Amygdala (tissue), 56 donors: Measurements from ENCODE around the gene SH2D6.
A peak's percentile ranks its signal among the peaks of the same experiment; 100 is the strongest.
"Not testable (repeated sequence)": the region's sequence is repeated elsewhere in the genome, so short reads cannot be mapped to it uniquely, and the experiment has no call there.

ENCODE experiments used
- DNase-seq, 56 donors: peaks; one replicate each; lab custom pipeline; 2025; lab: John Stamatoyannopoulos, UW

Gene SH2D6

DNA sequence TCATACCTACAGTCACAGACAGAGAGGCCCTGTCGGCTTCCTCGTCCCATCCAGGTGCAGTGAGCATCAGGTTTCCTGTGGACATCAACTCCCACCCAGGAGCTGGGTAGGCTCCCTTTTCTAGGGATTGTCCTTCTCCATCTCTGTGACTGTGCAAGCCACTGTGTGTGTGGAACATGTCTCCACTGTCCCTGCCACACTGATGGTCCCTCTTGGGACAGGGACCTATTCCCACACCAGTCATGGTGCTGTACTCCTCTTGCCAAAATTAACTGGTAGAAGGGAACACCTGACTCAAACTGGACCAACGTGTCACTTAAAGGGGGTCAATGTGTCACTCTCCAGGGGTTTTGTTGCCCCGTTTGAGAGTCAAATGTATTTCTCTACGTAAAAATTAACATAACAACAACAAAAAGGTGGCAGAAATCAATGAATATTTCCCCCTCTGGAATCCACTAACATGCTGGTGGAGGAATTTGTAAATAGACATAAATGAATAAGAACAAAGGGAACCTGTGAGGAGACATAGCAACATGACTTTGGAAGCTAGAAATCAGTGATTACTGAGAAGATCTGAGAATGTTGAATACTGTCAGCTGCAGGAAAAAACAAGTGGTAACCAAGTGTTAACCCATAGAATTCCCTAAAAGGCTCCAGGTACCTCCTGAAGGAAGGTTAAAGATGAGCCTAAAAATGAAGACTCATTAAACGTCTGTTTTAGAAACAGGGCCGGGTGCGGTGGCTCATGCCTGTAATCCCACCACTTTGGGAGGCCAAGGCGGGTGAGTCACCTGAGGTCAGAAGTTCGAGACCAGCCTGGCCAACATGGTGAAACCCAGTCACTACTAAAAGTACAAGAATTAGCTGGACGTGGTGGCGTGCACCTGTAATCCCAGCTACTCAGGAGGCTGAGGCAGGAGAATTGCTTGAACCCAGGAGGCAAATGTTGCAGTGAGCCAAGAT is 40.4 kb downstream of the SH2D6 start:
- no peak for DNase-seq

DNA sequence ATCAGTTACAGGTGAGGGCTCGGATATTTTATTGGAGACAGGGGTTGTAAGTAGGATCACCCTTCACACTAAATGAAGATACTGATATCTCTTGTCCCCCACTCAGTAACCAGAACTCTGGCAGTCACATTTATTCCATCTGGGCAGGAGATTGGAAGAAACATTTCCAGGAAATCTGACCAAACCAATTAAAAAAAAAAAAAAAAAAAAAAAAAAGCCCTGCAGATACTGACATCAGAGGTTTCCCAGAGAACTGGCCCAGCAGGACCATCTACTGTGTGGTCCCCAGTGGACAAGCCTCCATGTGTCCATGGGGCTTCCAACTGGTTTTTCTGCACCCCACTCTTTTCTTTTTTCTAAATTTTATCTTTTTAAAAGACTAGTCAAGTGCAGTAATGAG is 41.3 kb downstream of the SH2D6 start:
- no peak for DNase-seq

DNA sequence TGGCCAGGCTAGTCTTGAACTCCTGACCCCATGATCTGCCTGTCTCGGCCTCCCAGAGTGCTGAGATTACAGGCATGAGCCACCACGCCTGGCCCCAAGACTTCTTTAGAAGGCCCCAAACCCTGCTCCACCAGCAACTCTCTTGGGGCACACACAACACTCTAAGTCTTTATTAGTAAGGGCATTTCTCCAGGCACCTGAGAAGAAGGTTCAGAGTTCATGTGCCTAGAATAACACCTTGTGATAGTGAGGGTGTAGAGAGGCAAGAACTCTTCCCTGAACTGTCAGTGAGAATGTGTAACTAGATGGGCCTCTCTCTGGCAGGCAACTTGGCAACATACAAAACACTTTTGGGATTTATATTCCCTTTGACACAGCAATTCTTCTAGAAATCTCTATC is 43.8 kb downstream of the SH2D6 start:
- DNase-seq, result no peak

DNA sequence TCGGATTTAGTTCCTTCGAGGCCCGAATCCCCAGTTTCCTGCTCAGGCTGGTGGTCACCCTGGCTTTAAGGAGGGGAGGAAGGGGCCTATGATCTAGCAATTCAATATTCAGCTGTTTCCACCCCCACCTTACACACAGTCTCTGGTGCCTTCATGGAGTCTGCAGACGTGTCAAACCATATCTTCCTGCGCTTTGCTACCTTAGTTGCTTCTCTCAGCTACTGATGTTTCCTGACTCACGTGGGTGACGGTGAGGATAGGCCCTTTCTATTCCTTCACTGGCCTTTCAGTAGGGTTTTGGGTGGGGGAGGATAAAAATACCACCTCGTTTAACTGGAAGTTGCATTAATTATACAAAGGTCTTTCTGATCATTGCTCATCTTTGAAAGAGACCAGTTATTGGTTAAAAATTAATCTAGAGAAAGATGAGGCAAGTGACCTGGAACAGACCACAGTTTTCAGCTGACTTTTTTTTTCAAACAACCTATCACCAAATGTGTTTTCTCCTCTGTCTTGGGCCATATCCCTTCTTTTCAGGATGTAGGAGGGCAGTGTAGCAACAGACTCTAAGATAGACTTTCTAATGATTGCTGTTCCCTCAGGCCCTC is 49.7 kb downstream of the SH2D6 start:
- DNase-seq, result no peak

DNA sequence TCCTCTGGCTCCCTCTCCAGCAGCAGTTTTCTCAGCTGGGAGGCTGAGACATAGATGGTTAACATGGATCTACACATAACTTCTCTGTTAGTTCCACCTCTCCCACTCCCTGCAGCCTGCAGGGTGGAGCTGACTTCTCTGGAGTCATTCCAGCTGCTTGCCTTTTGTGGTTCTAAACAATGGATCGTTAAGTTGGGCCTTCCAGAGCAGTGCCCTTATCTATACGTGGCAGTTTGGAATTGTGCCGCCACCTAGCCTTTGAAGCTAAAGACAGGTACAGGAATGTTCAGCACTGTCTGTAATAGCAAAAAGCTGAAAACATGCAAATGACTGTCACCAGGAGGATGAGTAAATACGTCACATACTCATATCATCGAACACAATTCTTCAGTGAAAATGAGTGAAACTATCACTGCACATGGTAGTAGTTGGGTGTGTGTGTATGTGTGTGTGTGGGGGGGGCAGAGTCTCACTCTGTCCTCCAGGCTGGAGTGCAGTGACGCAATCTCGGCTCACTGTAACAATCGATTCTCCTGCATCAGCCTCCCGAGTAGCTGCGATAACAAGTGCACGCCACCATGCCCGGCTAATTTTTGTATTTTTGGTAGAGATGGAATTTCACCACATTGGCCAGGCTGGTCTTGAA is 50.3 kb downstream of the SH2D6 start:
- peak in 2 of 56 donors; percentile 16 to 18 for DNase-seq

DNA sequence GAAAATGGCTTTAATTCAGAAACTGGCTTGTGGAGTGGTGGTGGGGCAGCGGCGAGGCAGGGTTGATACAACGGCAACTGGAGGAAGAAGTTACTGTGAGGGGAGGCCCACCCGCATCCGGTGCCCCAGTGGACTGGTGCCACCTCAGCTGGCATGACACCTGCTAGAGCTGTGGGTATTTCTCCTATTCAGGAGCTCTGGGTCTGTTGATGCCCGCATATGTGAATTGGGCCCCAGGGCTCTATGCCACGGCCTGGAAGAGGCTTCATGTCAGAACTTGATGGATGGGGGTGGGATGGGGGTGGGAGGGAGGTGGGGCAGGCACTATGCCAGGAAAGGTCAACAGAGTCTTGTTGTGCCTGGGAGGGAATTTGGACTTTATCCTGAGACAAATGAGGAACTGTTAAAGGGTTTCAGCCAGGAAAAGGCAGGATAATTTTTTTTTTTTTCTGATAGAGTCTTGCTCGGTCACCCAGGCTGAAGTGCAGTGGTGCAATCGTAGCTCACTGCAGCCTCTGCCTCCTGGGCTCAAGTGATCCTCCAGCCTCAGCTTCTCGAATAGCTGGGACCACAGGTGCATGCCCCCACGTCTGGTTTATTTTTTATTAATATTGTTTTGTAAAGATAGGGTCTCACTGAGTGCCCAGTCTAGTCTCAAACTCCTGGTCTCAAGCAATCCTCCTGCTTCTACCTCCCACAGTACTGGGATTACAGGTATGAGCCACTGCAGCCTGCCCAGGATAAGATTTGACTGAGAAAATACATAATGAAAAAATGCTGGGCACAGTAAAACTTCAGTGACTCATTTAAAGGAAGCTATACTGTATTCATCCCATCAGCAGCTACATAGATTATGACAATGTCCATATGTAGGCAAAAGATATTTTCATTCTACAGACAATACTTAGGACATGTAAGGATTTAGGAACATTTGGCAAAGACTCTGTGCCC is 52.6 kb downstream of the SH2D6 start:
- peak in 2 of 56 donors; percentile 3 to 60 for DNase-seq

DNA sequence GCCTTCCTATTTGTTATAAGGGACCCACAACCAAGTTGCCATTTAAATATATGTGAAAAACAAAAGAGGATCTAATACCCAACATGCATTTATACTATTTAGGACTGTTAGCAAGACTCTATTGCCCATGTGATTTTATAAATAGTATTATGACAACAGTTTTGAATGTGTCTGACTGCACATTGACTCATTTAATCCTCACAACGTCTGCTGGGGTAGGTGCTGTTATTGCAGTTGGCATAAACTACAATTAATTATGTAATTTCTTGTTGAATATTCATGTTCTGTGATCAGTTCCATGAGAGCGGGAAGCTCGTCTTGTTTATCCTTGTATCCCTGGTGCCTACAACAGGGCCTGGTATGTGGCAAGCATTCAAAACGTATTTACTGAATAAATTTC is 53.7 kb downstream of the SH2D6 start:
- DNase-seq, result peak in 1 of 56 donors; percentile 10

DNA sequence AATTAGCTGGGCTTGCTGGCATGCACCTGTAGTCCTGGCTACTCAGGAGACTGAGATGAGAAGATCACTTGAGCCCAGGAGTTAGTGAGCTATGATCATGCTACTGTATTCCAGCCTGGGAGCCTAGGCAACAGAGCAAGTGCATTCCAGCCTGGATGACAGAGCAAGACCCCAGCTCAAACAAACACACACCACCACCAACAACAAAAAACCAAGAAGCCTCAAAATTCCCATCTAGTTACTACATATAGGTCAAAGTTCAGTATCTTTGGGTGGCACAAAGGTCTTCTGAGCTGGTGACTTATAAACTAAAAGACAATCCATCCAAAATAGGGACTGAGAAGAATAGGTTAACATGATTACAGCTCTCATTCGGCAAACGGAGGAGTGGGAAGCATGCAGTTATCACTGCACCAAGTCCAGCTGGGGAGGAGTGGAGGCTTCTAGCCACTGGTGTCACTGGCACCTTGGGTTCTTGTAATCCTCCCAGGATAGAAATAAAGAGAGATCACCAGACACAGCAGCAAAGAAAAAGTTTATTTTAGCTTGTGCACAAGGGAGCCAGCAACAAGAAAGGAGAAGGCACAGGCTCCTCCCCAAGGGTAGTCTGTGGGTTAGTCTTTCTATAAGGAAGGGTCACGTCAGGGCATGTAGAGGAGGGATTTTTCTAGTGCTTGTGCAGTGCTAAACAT is 57.4 kb downstream of the SH2D6 start:
- no peak for DNase-seq

DNA sequence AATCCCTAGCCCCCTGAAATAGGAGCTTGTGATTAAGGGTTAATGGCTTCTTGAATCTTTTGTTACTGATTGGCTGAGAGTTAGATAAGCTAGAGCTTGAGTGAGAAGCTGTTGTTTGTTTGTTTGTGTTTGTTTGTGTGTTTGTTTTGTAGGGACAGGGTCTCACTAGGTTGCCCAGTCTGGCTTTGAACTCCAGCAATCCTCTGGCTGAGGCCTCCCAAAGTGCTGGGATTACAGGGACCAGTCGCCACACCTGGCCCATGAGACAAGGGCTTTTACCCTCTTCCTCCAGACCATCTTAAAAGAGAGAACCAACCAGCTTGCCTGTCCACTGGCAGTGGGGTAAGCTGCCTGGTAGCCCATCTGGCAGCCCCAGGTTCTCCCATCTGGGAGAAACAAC is 58.1 kb downstream of the SH2D6 start:
- DNase-seq, result no peak

DNA sequence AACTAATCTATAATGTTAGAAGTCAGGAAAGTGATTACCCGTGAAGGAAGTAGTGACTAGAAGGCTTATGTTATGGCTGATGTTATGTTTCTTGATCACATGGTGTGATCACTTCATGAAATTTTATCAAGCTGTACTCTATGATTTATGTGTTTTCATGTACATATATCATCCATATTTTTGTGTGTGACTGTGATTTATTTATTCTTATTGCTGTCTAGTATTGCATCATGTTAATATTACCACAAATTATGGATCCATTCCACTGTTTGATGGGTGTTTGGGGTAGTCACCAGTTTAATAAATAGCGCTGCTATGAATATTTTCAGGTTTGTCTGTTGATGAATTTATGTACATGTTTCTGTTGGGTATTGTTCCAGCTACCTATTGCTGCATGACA is 59.4 kb downstream of the SH2D6 start:
- no peak for DNase-seq

DNA sequence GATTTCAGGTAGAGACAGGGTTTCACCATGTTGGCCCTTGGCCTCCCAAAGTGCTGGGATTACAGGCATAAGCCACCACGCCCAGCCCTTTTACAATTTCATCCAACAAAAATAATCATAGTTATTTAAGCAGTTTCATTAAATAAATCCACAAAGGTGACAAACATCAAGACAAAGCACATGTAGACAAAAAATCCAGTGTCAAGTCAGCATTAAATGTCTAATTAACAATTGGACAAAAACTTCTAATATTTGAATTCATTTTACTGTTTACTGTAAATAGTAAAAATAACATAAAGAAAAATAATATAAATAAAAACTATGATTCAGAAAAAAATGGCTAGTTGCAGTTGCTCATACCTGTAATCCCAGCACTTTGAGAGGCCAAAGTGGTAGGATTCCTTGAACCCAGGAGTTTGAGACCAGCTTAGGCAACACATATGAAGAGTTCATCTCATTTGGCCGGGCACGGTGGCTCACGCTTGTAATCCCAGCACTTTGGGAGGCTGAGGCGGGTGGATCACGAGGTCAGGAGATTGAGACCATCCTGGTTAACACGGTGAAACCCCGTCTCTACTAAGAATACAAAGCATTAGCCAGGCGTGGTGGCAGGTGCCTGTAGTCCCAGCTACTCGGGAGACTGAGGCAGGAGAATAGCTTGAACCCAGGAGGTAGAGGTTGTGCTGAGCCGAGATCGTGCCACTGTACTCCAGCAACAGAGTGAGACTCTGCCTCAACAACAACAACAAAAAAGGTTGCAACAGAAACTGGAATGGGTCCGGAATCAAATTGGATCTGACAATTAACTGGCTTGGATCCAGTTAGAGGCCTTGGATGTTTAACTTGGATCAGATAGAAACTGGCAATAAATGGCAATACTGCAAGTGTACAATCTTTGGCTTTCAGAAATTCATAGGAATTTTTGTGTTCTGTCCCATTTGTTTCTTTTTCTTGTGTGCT is 63.6 kb downstream of the SH2D6 start:
- no peak for DNase-seq

DNA sequence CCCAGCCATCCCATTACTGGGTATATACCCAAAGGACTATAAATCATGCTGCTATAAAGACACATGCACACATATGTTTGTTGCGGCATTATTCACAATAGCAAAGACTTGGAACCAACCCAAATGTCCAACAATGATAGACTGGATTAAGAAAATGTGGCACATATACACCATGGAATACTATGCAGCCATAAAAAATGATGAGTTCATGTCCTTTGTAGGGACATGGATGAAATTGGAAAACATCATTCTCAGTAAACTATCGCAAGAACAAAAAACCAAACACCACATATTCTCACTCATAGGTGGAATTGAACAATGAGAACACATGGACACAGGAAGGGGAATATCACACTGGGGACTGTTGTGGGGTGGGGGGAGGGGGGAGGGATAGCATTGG is 66.1 kb downstream of the SH2D6 start:
- DNase-seq, result not testable (repeated sequence)

DNA sequence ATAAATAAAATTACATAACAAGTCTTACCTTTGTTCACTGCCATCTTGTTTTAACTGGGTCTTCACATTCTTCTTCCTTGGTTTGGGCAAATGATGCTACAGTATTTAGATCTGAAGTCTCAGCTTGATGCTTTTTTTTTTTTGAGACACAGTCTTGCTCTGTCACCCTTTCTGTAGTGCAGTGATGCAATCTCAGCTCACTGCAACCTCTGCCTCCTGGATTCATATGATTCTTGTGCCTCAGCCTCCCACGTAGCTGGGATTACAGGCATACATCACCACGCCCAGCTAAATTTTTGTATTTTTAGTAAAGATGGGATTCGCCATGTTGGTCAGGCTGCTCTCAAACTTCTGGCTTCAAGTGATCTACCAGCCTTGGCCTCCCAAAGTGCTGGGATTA is 67.3 kb downstream of the SH2D6 start:
- no peak for DNase-seq
